T-cell (primary cell): ENCODE measurements around the gene SIGMAR1. TPM values are rescaled to one million over a fixed set of nuclear protein-coding genes. Genes with fewer than 3 reads are reported as not detected.
A peak's percentile ranks its signal among the peaks of the same experiment; 100 is the strongest.

ENCODE experiments used
- ATAC-seq, 4 experiments: fragments of 200-7000 bp in 3 of 4; fragments of 150-1000 bp in 1 of 4; cut with Tn5 transposase; replicated peaks in 1 of 4; 1 replicate in 3 of 4; 2 replicates in 1 of 4; pipeline ENCODE4 v1.10.0; 2021; ENCODE audit warnings: moderate library complexity in 3 of 4, mild to moderate bottlenecking in 2 of 4, moderate number of reproducible peaks in 1 of 4
- CTCF ChIA-PET, 2 donors: fragments of 300-600 bp; sonication (Branson Sonifier 250); formaldehyde crosslinking; loops; one replicate each; lab custom pipeline; 2022; ENCODE audit warnings: antibody characterized with exemption in 2 of 2; lab: Charles Lee
- POLR2A ChIA-PET, 2 donors: fragments of 300-600 bp; sonication (Branson Sonifier 250); formaldehyde crosslinking; loops; one replicate each; lab custom pipeline; 2022; ENCODE audit warnings: antibody characterized with exemption in 2 of 2; lab: Charles Lee
- DNase-seq, 35 experiments: peaks; one replicate each; pipeline versions ENCODE4 v3.0.0 to v3.0.0-alpha.2; 2013 to 2023
- H3K27ac ChIP-seq: one replicate; pipeline ENCODE4 v1.5.1; 2013; ENCODE audit warnings: low read length
- H3K27me3 ChIP-seq, 2 experiments: replicated peaks in 1 of 2; 1 replicate in 1 of 2; 2 replicates in 1 of 2; pipeline versions ENCODE4 v1.6.1 to v1.7.0; 2013; ENCODE audit warnings: low read length in 1 of 2, mixed read lengths in 1 of 2; ENCODE audit not compliant: control insufficient read depth in 2 of 2, insufficient read depth in 2 of 2; ENCODE audit errors: extremely low read depth in 1 of 2
- H3K36me3 ChIP-seq, 2 donors: 1 replicate in 1 of 2; 2 replicates in 1 of 2; pipeline versions ENCODE4 v1.6.1 to v1.7.0; 2013; ENCODE audit warnings: low read length in 1 of 2; ENCODE audit not compliant: control insufficient read depth in 2 of 2, insufficient read depth in 1 of 2; ENCODE audit errors: extremely low read depth in 1 of 2
- H3K4me1 ChIP-seq, 2 experiments: 1 replicate in 1 of 2; 2 replicates in 1 of 2; pipeline versions ENCODE4 v1.6.1 to v1.7.0; 2013; ENCODE audit warnings: low read length in 2 of 2, mixed read lengths in 1 of 2; ENCODE audit not compliant: insufficient read depth in 2 of 2, control insufficient read depth in 1 of 2; ENCODE audit errors: extremely low read depth in 1 of 2
- H3K4me3 ChIP-seq, 2 donors: 1 replicate in 1 of 2; 2 replicates in 1 of 2; pipeline versions ENCODE4 v1.5.1 to v1.7.0; 2013; ENCODE audit warnings: mild to moderate bottlenecking in 2 of 2, low read length in 1 of 2, moderate library complexity in 1 of 2; ENCODE audit not compliant: control insufficient read depth in 1 of 2; ENCODE audit errors: extremely low read depth in 1 of 2
- H3K9me3 ChIP-seq: 2 replicates; pipeline ENCODE4 v1.7.0; 2013
- H3K27ac Mint-ChIP-seq, 2 donors: one replicate each; pipeline ENCODE4 v1.8.0; 2020 to 2021; ENCODE audit warnings: mild to moderate bottlenecking in 2 of 2, mixed read lengths in 2 of 2
- H3K27me3 Mint-ChIP-seq, 2 donors: one replicate each; pipeline ENCODE4 v1.8.0; 2021 to 2022; ENCODE audit warnings: mixed read lengths in 2 of 2
- H3K36me3 Mint-ChIP-seq: one replicate; pipeline ENCODE4 v1.8.0; 2021; ENCODE audit warnings: mixed read lengths
- H3K4me1 Mint-ChIP-seq, 3 donors: one replicate each; pipeline ENCODE4 v1.8.0; 2020 to 2022; ENCODE audit warnings: mixed read lengths in 3 of 3, mild to moderate bottlenecking in 1 of 3
- H3K4me3 Mint-ChIP-seq, 3 donors: one replicate each; pipeline ENCODE4 v1.8.0; 2020 to 2022; ENCODE audit warnings: mild to moderate bottlenecking in 3 of 3, mixed read lengths in 3 of 3, moderate library complexity in 3 of 3
- H3K9me3 Mint-ChIP-seq, 3 donors: one replicate each; pipeline ENCODE4 v1.8.0; 2020 to 2022; ENCODE audit warnings: mixed read lengths in 3 of 3
- WGBS: methylation state at CpG from one replicate; pipeline ENCODE4 v1.1.5; 2013; ENCODE audit warnings: missing lambda C conversion rate; ENCODE audit not compliant: insufficient coverage; 5-methylcytosine and 5-hydroxymethylcytosine counted together
- total RNA-seq, 35 experiments: library from RNA in 6 of 35; stranded (reverse) in 6 of 35; fragments of 120-200 nt in 1 of 35; gene quantifications; one replicate each; pipeline versions ENCODE4 v1.2.1 to v1.2.4 and lab custom pipeline; 2013 to 2026

Gene SIGMAR1
- total RNA-seq, 5 donors from 2014 or later (not counting 1 experiment from before 2014, with no cell fraction given) = 27.7 to 65.9 (median 60.9) TPM

DNA sequence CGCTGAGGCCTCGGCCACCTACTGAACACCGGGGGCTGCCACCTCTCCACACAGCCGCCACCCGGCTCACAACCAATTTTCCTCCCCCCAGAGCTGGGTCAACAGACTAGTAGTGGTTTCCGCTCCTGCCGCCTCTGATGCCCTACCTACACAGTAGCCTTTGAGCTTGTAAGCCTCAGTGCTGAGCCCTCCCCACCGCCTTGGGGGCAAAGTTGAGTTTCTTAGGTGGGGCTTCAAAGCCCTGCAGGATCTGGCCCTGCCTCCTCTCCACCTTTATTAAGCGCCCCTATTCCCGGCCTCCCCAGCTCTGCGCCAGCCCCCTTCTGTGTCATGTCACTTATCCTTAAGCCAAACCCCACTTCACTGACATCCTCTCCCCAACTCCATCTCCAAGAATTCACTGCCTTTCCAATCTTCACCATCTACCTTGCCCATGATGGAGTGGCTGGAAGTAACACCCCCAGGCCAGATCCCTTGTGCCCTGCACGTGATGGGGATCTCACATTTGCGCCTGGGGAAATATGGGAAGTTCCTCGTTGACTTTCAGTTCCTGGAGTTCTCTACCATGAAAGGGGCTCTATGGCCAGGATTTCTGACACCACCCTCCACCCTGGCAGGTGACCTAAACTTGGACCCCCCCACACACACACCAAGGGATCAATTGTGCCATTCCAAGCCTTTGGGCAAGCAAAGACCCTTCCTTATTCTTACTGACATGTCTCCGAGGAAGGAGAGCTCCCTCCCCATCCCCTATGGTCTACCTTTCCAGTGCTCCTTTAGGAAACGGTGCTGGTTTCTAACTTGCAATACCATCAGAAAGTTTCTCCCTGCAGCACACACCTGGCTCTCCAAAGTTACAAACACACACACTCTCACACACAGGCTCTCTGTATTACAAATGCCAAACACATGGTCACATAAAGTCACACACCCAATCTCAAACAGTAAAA is 45.4 kb downstream of the SIGMAR1 start:
- ATAC-seq (no peak), DNase-seq (no peak)
- Histone ChIP-seq H3K27me3 (peaks cover 13 to 73% of the 10 kb centered on the region in 2 experiments), H3K27ac (no peak overlapping the region), H3K4me1 (peaks cover 0 to 32% of the 10 kb centered on the region in 2 experiments), H3K36me3 (no peaks in the 10 kb centered on the region), H3K4me3 (peak overlapping the region in 1 of 2 donors; percentile 15), H3K9me3 (no peaks in the 10 kb centered on the region)
- Mint-ChIP-seq H3K4me1 (peaks cover 23 to 35% (median 31%) of the 10 kb centered on the region in 3 donors), H3K4me3 (peak overlapping the region; percentile 71 to 82 (median 73)), H3K36me3 (no peaks in the 10 kb centered on the region), H3K9me3 (no peaks in the 10 kb centered on the region), H3K27me3 (peaks cover 58 to 66% of the 10 kb centered on the region in 2 donors), H3K27ac (peak overlapping the region in 1 of 2 donors; percentile 1)
- 27% methylated on average over 6 of the region's 16 CpGs for WGBS
- CTCF ChIA-PET = interaction anchor here (0.6 to 1.9 kb wide), 3 partner anchors 11 to 188 kb away, joined by 3 to 5 read pairs (median 4); no protein-coding TSS in a partner anchor
- POLR2A ChIA-PET = interaction anchor here in 1 of 2 donors (0.5 kb wide), 1 partner anchor 9 kb away, joined by 3 read pairs; no protein-coding TSS in a partner anchor

DNA sequence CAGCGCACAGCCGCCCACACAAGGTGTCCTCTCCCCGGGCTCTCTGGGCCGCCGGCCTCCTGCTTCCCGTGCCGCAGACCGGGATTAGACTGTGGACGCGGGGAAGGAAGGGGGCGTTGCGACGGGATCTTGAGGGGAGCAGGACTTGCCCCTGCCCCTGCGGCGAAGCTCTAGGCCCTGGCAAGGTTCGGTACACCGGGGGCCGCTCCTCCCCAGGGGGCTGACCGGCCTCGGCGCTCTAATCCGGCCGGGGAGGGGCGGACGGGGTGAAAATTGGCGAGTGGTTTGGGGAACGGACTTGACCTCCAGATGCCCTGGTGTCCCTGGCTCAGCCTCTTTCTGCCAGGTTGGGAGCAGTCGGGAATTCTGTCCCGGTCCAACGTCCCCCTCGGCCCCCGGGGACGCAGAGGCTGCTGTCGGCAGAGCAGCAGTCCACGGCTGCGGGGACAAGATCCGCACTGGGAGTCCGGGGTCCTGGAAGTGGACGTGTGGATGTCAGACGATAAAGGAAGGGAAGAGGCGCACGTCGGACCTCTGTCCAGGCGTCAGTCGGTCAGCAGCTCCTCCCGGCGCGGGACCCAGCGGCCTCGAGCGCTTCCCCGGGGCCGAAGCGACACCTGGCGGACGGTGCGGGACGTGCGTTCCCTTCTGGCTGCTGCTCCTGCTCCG is 46.2 kb downstream of the SIGMAR1 start:
- DNase-seq = peak; percentile 22 to 84 (median 67)
- H3K4me1 ChIP-seq = peaks cover 0 to 32% of the 10 kb centered on the region in 2 experiments
- peak; percentile 79 to 84 (median 84) for ATAC-seq
- H3K27me3 ChIP-seq = peaks cover 21 to 71% of the 10 kb centered on the region in 2 experiments
- WGBS = 3% methylated on average over 54 of the region's 60 CpGs
- H3K9me3 ChIP-seq = no peaks in the 10 kb centered on the region
- peaks cover 62 to 71% of the 10 kb centered on the region in 2 donors for H3K27me3 Mint-ChIP-seq
- no peak overlapping the region for H3K27ac ChIP-seq
- H3K36me3 Mint-ChIP-seq = no peaks in the 10 kb centered on the region
- H3K9me3 Mint-ChIP-seq = no peaks in the 10 kb centered on the region
- no peaks in the 10 kb centered on the region for H3K36me3 ChIP-seq
- ChIA-PET CTCF (interaction anchor here (0.5 to 1.9 kb wide), 5 partner anchors 9 to 211 kb away, joined by 3 to 7 read pairs (median 4); no protein-coding TSS in a partner anchor), POLR2A (no interaction called here)
- peak overlapping the region; percentile 47 to 55 for H3K4me3 ChIP-seq
- H3K4me3 Mint-ChIP-seq = peak overlapping the region; percentile 71 to 82 (median 73)
- peaks cover 23 to 35% (median 31%) of the 10 kb centered on the region in 3 donors for H3K4me1 Mint-ChIP-seq
- H3K27ac Mint-ChIP-seq = no peak overlapping the region

DNA sequence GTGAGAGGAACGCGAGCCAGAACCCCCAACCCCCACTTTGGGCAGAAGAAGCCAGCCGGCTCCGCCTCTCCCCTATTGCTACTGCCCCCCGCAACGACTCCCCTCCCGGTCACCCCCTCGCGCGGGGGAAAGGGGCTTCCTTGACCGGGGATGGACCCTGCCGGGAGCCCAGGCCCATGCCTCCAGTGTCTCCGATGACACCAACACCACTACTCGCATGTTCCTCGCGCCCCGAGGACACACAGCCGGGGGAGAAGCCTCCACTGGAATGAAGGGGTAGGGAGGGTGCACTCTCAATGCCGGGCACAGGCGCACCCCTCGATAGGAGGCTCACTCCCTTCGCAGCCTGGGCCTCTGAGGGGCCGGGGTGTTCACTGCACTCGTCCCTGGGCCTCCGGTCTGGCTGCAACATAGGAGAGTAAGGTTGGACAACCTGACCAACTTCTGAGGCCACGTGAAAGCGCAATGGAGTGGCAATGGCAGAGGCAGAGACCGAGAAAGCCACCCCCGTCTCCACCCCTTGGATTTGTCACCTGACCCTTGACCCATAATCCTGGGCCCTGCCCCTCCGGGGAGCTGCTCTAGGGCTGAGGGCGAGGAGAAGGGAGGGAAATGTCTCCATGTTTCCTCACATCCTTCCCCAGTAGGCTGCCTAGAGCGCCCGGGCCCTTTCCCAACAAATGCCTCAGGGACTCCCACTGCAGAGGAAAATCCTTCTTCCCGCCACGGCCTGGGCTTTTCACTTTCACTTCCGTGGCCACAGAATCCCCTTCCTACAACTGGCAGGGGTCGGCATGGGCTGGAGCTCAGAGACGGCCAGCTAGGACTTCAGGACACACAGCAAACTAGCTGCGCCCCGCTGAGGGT is 47.0 kb downstream of the SIGMAR1 start:
- CTCF ChIA-PET = interaction anchor here in 1 of 2 donors (0.6 to 1.9 kb wide), 3 partner anchors 8 to 153 kb away, joined by 4 to 7 read pairs (median 5); no protein-coding TSS in a partner anchor
- peaks cover 23 to 35% (median 31%) of the 10 kb centered on the region in 3 donors for H3K4me1 Mint-ChIP-seq
- H3K4me3 ChIP-seq = peak overlapping the region; percentile 47 to 55
- H3K36me3 Mint-ChIP-seq = no peaks in the 10 kb centered on the region
- no peaks in the 10 kb centered on the region for H3K36me3 ChIP-seq
- 8% methylated on average over 23 of the region's 40 CpGs for whole genome bisulfite sequencing
- H3K27me3 Mint-ChIP-seq = peaks cover 65 to 73% of the 10 kb centered on the region in 2 donors
- H3K4me3 Mint-ChIP-seq = peak overlapping the region; percentile 71 to 82 (median 73)
- H3K9me3 ChIP-seq = no peaks in the 10 kb centered on the region
- H3K9me3 Mint-ChIP-seq = no peaks in the 10 kb centered on the region
- H3K27me3 ChIP-seq = peaks cover 24 to 75% of the 10 kb centered on the region in 2 experiments
- DNase-seq (peak in 2 of 35 experiments; percentile 18 to 23), ATAC-seq (no peak)
- H3K27ac ChIP-seq = no peak overlapping the region
- no peak overlapping the region for H3K27ac Mint-ChIP-seq
- peaks cover 0 to 32% of the 10 kb centered on the region in 2 experiments for H3K4me1 ChIP-seq
- POLR2A ChIA-PET = no interaction called here

DNA sequence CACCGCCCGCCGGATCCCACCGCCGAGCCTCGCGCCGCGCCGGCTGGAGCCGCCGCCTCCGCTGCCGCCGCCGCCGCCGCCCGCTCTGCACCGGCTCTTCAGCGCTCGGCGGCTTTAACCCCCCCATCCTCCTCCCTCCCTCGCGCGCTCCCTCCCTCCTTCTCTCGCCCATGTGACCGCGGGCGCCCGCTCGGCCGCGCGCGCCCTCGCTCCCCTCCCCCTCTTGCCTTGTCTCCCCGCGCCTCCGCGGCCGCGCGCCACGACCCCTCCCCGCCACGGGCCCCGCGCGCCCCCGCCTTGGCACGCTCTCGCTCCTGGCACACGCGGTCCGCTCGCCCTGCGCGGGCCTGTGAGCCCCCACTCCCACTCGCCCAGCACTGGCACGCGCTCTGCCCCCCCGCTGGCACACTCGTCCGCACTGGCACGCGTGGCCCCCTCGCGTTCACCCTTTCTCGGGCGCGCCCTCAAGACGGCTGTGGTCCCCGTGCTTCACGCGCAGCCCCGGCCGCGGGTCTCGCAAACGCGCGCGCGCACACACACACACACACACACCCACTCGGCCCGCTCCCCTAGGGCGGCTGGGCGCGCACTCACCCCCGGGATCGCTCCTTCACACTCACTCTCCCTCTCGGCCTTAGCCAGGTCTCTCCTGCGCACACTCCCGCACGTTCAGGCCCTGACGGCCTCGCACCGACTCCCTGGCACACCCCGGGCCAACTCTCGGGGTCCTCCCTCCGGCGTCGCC is 47.8 kb downstream of the SIGMAR1 start, which contains the start of gene CNTFR:
TSS of gene CNTFR (minus strand) at position 89 of the 745 bp plus-strand sequence. CDS start 20,743 bp downstream, outside the sequence.
- no peak within 1 kb of the TSS for H3K27ac ChIP-seq
- Mint-ChIP-seq H3K27me3 (peaks cover 64 to 80% of the 10 kb centered on the region in 2 donors), H3K4me3 (peak within 1 kb of the TSS; percentile 71 to 82 (median 73)), H3K4me1 (peaks cover 23 to 35% (median 31%) of the 10 kb centered on the region in 3 donors), H3K27ac (peak within 1 kb of the TSS in 1 of 2 donors; percentile 62), H3K36me3 (no peaks in the 10 kb centered on the region), H3K9me3 (no peaks in the 10 kb centered on the region)
- H3K9me3 ChIP-seq = no peaks in the 10 kb centered on the region
- WGBS = under 1% methylated on average over 103 of the region's 104 CpGs
- peaks cover 24 to 84% of the 10 kb centered on the region in 2 experiments for H3K27me3 ChIP-seq
- CTCF ChIA-PET = interaction anchor here in 1 of 2 donors (1.4 kb wide), 1 partner anchor 14 kb away, joined by 3 read pairs; no protein-coding TSS in a partner anchor
- POLR2A ChIA-PET = no interaction called here
- no peaks in the 10 kb centered on the region for H3K36me3 ChIP-seq
- H3K4me1 ChIP-seq = peaks cover 0 to 32% of the 10 kb centered on the region in 2 experiments
- DNase-seq (peak in 2 of 35 experiments; percentile 16 to 34), ATAC-seq (peak in 3 of 4 experiments; percentile 11 to 25 (median 24))
- H3K4me3 ChIP-seq = peak within 1 kb of the TSS; percentile 47 to 55
